Measurements from ENCODE around the gene FBXW7.

FBXW7 gene

GRCh38 chr4:152307669-152308068 lies 228.2 kb downstream of the FBXW7 start:
- TF ChIP-seq CTCF (IDR thresholded peaks at IDR 0.05; ENCODE audit: insufficient read depth, missing control alignments): no peak
- FAIRE-seq (no peak), DNase-seq (ENCODE audit: insufficient read length, low spot score) (no peak)

GRCh38 chr4:152306541-152306940 lies 229.4 kb downstream of the FBXW7 start:
- TF ChIP-seq CTCF (IDR thresholded peaks at IDR 0.05; ENCODE audit: insufficient read depth, missing control alignments): no peak
- DNase-seq (ENCODE audit: insufficient read length, low spot score): no peak
- no peak for FAIRE-seq

GRCh38 chr4:152304220-152304619 lies 231.7 kb downstream of the FBXW7 start:
- DNase-seq (ENCODE audit: insufficient read length, low spot score) (no peak), FAIRE-seq (no peak)
- no peak for TF ChIP-seq CTCF (IDR thresholded peaks at IDR 0.05; ENCODE audit: insufficient read depth, missing control alignments)

- FAIRE-seq (no peak), DNase-seq (ENCODE audit: insufficient read length, low spot score) (no peak)
- TF ChIP-seq CTCF (IDR thresholded peaks at IDR 0.05; ENCODE audit: insufficient read depth, missing control alignments): no peak
Observed at GRCh38 chr4:152301381-152301780, 234.5 kb downstream of the FBXW7 start.

- no peak for FAIRE-seq
- no peak for TF ChIP-seq CTCF (IDR thresholded peaks at IDR 0.05; ENCODE audit: insufficient read depth, missing control alignments)
- no peak for DNase-seq (ENCODE audit: insufficient read length, low spot score)
Observed at GRCh38 chr4:152299553-152299952, 236.3 kb downstream of the FBXW7 start.

GRCh38 chr4:152296386-152296785 lies 239.5 kb downstream of the FBXW7 start:
- no peak for TF ChIP-seq CTCF (IDR thresholded peaks at IDR 0.05; ENCODE audit: insufficient read depth, missing control alignments)
- FAIRE-seq (no peak), DNase-seq (ENCODE audit: insufficient read length, low spot score) (no peak)

GRCh38 chr4:152294765-152295164 lies 241.1 kb downstream of the FBXW7 start:
- DNase-seq (ENCODE audit: insufficient read length, low spot score) (no peak), FAIRE-seq (no peak)
- TF ChIP-seq CTCF (IDR thresholded peaks at IDR 0.05; ENCODE audit: insufficient read depth, missing control alignments): no peak
